ENCODE data around the gene SMIM1. TPM values are rescaled to one million over a fixed set of nuclear protein-coding genes. Genes with fewer than 3 reads are reported as not detected.

Gene SMIM1
- total RNA-seq, 1 experiment from 2014 or later = 7.1 TPM

- no peak for DNase-seq
- CTCF ChIA-PET = no interaction called here
- Mint-ChIP-seq H3K4me1 (ENCODE audit: low read depth, unreplicated experiment) (no peaks in the 10 kb centered on the region), H3K27ac (ENCODE audit: unreplicated experiment) (no peak overlapping the region), H3K36me3 (ENCODE audit: insufficient read depth, unreplicated experiment) (peaks cover 6% of the 10 kb centered on the region), H3K9me3 (ENCODE audit: unreplicated experiment) (no peaks in the 10 kb centered on the region), H3K27me3 (ENCODE audit: insufficient read depth, unreplicated experiment) (no peaks in the 10 kb centered on the region), H3K4me3 (ENCODE audit: unreplicated experiment) (no peak overlapping the region)
- BruUV-seq (replicated peaks) = no TSS peak
- no peak for TF ChIP-seq CTCF (IDR thresholded peaks at IDR 0.05; ENCODE audit: insufficient read depth in 1 of 2, low read depth in 1 of 2, low read length in 1 of 2, severe bottlenecking in 1 of 2, unreplicated experiment in 1 of 2)
- intact Hi-C loops (cut with micrococcal nuclease; ENCODE audit: unreplicated experiment) = no loop called here
- Histone ChIP-seq H3K9me3 (no peaks in the 10 kb centered on the region), H3K36me3 (ENCODE audit: control insufficient read depth, insufficient read depth, low read length) (no peaks in the 10 kb centered on the region), H3K4me1 (no peaks in the 10 kb centered on the region), H3K27me3 (replicated peaks; ENCODE audit: control insufficient read depth, insufficient read depth, low read length) (no peaks in the 10 kb centered on the region), H3K4me3 (ENCODE audit: low read depth, low read length) (no peak overlapping the region)
- POLR2A ChIA-PET = no interaction called here
Measured at GRCh38 chr1:3816331-3817137, 44.0 kb downstream of the SMIM1 start.

GRCh38 chr1:3817138-3817740 lies 44.7 kb downstream of the SMIM1 start:
- H3K4me3 ChIP-seq (ENCODE audit: low read depth, low read length) = no peak overlapping the region
- intact Hi-C loops (cut with micrococcal nuclease; ENCODE audit: unreplicated experiment) = no loop called here

More at GRCh38 chr1:3817138-3817740, 44.7 kb downstream of the SMIM1 start:
- no peaks in the 10 kb centered on the region for H3K4me1 ChIP-seq
- Mint-ChIP-seq H3K27me3 (ENCODE audit: insufficient read depth, unreplicated experiment) (no peaks in the 10 kb centered on the region), H3K36me3 (ENCODE audit: insufficient read depth, unreplicated experiment) (peaks cover 10% of the 10 kb centered on the region), H3K4me1 (ENCODE audit: low read depth, unreplicated experiment) (no peaks in the 10 kb centered on the region), H3K9me3 (ENCODE audit: unreplicated experiment) (no peaks in the 10 kb centered on the region), H3K4me3 (ENCODE audit: unreplicated experiment) (no peak overlapping the region), H3K27ac (ENCODE audit: unreplicated experiment) (no peak overlapping the region)
- no peaks in the 10 kb centered on the region for H3K36me3 ChIP-seq (ENCODE audit: control insufficient read depth, insufficient read depth, low read length)
- no peak for DNase-seq
- no peaks in the 10 kb centered on the region for H3K27me3 ChIP-seq (replicated peaks; ENCODE audit: control insufficient read depth, insufficient read depth, low read length)
- BruUV-seq (replicated peaks) = no TSS peak
- ChIA-PET CTCF (no interaction called here), POLR2A (no interaction called here)
- no peaks in the 10 kb centered on the region for H3K9me3 ChIP-seq
- no peak for TF ChIP-seq CTCF (IDR thresholded peaks at IDR 0.05; ENCODE audit: insufficient read depth in 1 of 2, low read depth in 1 of 2, low read length in 1 of 2, severe bottlenecking in 1 of 2, unreplicated experiment in 1 of 2)
